NCI-H446 treated with DMSO at 0.1 percent for 48 hours (cell line): Measurements from ENCODE around the gene RYR2.
"Not testable (repeated sequence)": the region's sequence is repeated elsewhere in the genome, so short reads cannot be mapped to it uniquely, and the experiment has no call there.

Source experiments
- DNase-seq: peaks from one replicate; lab custom pipeline; 2025; lab: John Stamatoyannopoulos, UW

Gene RYR2

DNA sequence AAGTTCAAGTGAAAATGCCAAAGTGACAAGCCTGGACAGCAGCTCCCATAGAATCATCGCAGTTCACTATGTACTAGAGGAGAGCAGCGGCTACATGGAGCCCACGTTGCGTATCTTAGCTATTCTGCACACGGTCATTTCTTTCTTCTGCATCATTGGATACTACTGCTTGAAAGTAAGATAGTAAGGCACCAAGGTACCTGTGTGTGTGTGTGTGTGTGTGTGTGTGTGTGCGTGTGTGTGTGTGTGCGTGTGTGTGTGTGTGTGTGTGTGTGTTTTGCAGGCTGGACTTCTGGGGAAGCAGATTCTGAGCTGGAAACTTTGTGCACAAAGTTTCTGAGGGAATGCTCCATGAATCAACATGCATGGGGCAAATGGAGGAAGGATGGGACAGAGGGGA is 750.2 kb downstream of the RYR2 start:
- no peak for DNase-seq

DNA sequence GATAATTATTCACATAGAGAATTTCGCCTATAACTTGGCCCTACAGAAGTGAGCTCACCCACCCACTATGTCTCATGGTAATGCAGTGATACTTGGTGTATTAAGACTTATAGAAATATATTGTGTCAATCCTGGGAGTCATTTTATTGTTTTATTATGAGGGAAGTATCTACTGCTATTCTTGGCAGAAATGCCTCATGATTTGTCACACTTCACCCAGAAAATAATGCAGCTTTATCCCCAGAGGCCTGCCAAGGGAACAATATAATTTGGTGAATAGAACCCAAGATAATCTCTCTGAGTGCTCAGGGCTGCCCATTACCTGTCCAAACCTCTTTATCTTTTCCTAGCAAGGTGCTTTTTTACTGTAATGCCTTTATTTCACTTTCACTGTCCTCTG is 750.7 kb downstream of the RYR2 start:
- no peak for DNase-seq

DNA sequence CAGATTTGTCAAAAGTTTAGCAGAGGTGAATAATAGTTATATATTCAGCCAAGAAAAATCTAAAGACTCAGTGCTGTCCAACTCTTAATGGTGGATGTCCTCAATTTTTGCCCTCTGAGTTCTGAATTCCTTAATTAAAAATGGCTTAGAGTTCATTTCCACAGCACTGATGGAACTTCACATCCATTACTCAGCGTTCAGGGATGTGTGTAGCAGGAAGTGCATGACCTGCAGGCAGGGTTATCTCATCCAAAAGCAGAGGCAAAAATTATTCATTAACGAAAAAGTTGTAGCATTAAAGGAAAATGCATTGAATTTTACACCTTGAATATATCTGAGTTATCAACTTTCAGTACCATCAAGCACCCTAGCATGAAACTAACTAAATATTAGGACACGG is 752.1 kb downstream of the RYR2 start:
- no peak for DNase-seq

DNA sequence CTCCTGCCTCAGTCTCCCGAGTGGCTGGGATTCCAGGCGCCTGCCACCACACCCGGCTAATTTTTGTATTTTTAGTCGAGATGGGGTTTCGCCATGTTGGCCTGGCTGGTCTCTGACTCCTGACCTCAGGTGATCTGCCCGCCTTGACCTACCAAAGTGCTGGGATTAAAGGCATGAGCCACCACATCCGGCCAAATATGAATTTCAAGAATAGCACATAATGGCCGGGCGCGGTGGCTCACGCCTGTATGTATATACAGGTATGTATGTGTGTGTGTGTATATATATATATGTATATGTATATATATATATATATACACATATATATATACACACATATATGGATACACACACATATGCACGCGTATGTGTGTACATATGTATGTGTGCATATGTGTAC is 753.6 kb downstream of the RYR2 start:
- DNase-seq = no peak

DNA sequence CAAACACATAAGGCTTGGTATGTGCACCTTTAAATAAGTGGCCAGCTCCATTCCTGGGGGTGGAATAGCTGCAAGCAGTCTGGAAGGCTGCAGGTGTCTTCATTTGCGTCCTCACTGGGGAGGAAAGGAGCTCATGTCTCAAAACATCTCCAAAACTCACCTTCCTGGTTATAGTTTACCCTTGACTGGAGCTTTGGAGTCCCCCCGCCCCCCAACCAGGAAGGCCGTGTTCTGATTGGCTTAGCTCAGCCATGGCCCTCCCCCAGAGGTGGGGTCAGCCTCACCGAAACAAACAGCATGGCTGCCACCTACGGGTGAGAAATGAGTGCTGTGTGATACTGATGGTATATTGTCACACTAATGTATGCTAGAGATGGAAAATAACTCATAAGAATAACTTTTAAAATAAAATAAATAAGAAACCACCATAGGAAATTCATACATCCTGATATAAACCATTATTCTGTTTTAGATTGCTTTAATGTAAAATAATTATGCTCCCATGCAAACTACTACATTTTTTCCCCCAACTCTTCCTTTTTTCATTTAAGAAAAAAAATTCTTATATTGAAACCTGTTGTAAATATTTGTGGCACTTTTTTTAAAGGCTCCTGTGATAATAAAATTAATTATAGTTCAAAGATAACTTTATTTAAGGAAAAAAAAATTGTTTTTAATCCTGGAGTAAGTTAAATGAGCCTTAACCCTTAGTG is 757.9 kb downstream of the RYR2 start:
- peak; percentile 21 for DNase-seq

DNA sequence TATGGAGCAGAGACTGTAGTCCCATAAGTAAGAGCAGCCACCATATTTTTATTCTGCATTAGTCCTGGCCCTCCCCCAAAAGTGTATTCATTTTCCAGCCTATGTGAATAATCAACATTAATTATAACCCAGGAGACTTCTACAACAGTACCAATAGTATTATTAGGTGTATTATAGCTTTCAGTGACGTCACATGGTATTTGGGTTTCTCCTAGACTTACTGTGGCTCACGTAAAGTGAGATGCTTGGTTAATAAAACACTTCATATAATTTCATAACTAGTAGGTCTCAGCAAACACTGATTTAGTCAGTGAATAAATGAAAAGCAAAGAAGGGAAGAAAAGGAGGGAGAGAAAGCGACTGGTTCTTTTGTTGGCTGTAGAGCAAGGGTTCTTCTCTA is 762.5 kb downstream of the RYR2 start:
- no peak for DNase-seq

DNA sequence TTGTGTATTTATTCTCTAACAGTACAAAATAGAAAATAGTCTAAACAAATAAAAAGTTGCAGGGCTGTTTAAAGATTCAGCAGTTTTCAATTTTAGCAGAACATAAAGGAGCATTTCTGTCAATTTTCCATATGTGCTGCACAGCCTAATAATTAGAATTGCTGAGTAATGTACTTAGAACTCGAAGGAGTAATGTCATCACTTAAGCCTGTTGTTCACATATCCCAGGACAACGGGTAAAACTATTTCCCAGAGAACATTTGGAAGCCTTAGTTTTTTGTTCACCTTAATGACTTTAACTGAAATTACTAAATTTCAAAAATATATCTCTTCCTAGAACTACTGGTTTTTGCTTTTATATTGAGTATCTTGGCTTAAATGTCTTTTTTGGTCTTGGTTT is 767.1 kb downstream of the RYR2 start:
- DNase-seq = no peak

DNA sequence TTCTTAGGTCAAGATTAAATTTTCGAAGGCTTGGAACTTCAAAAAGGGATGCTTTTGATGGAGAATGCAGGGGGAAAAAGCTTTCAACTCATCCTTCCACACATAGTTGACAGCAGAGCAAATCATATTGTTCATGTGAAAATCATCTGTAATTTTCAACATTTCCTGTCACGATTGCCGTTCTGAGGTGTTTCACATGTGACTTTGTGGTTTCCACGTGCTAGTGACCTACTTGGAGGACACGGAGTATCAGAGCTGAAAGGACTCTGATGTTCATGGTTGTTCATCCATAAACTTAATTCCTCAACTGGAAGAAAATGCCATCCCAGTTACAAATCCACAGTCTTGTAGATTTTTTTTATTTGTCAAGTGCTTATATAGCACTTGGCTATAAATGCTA is 769.6 kb downstream of the RYR2 start:
- DNase-seq = no peak

DNA sequence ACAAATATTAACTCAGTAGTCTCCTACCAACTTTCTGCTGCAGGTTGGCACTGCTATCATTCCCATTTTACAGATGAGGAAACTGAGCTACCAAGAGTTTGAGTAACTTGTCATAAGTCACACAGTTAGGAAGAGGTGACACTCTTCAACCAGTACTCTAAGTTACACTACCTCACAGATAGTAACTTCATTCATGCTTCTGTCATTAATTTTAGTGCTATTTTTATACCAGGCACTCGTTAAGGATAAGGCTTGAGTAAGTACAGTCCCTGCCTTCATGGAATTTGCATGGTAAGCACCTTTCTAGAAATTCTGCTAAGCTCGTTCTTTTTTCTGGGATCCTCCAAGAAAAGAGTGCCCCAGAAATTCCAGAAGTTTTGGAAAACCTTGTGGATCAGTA is 770.1 kb downstream of the RYR2 start:
- no peak for DNase-seq

DNA sequence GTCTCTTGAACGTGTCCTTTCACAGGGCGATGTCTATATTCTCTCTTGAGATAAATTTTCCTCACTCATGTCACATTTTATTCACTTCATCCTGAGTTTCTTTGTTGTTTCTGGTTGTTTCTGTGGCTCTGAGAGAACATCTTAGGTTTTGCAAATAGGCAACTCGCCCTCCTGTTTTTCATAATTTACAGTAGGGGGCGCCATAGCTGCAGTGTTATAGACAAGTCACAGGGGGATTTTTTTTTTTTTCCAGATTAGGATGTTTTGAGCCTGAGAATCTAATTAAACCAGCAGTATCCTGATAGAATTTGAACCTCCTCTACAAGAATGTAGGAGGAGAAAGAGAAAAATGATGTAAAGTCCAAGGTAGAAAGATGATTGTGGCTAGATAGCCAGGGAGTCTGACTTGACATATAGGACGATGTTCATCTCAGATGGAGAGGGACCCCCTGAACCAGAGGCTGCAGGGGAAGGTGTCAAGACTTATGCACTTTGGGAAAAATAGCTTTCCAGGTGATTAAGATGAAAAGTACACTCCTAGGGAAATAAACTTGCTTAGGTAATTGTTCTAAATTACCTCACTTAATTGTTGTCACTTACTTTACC is 772.4 kb downstream of the RYR2 start:
- peak; percentile 19 for DNase-seq

DNA sequence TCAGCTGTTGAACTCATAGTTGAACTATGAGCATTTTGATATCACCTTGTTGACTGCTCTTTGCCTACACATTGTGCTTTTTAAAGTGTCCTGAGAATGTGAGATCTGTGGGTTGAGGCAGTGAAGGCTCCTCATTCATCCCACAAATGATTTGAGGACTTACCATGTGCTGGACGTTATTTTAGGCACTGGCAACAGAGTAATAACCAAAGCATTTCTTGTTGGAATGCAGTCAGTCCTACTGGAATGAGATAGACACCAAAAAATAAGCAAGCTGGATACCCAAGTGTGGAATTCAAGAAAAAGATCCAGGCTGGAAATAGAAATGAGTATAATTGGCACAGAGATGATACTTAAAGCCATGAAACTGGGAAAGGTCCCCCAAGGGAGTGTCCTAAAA is 775.3 kb downstream of the RYR2 start:
- no peak for DNase-seq

DNA sequence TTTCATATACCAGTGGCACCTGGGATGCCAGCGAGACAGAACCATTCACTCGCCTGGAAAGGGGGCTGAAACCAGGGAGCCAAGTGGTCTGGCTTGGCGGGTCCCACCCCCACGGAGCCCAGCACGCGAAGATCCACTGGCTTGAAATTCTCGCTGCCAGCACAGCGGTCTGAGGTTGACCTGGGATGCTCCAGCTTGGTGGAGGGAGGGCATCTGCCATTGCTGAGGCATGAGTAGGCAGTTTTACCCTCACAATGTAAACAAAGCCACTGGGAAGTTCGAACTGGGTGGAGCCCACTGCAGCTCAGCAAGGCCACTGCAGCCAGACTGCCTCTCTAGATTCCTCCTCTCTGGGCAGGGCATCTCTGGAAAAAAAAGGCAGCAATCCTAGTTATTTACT is 778.6 kb downstream of the RYR2 start:
- DNase-seq = not testable (repeated sequence)

DNA sequence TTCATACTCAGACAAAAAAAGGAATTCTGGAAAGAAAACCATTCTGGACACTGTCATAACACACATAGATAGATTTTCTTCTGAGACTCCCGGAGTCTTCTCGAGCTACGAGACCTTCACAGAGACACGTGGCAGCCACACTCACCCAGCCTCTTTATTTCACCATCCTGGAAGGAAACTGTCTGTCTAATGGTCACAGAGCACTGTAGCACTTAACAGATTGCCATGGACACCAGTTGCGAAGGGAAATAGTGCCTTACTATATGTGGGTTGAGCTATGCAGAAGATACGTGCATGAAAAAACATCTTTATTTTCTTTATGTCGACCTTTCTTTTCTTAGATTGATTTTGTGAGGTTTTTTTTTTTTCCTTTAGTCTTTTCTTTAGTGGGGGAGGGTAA is 790.9 kb downstream of the RYR2 start:
- no peak for DNase-seq

DNA sequence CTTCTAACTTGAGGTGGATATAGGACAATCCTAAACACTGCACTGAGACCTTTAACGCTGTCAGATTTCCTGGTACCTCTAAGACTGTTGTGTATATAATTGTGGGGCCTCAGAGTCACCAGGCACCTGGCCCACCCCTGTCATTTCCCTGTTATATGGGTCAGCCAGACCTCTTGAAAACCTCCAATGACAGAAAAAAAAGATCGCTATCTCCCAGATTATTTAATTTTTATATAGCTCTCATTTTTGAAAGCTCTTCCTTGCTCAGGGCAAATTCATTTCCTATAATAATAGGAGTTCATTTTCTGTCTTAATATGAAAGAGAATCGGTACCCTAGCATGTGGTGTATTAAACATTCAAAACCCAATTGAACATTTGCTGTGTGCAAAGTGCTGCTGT is 792.1 kb downstream of the RYR2 start:
- no peak for DNase-seq

DNA sequence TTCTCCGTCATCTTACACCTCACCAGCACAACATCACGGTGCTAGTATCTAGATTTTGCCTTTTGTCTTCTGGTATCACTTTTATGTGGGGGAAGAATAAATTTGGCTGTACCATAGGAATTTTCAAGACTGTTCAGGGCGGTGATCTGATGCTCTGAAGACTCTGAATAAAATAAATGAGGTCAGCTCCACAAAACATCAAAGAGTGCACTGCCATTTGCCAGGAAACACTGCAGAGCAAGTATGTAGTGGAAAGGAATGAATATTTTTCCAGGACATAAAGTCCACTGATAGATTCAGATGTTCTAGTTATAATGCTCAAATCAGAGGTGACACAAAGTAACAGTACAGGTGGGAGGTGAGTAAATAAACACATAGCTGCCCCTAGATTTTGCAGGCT is 792.5 kb downstream of the RYR2 start:
- no peak for DNase-seq

DNA sequence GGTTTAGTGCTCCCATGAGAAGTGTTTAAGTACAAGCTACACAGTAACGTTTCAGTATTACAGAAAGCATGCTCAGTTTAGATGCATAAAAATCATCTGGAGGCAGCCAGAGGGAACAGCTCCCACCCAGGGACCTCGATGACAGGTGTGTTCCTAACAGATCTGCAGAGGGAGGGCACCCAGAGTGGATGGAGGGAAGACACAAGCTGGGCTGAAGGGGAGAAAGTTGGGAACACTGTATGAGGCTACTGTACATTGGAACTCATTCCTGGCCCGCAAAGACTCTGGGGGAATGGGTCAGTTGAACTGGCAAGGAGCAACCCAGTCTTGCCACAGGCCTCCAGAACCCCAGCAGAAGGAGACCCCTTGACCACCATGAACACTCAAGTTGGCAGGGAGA is 796.3 kb downstream of the RYR2 start:
- no peak for DNase-seq

DNA sequence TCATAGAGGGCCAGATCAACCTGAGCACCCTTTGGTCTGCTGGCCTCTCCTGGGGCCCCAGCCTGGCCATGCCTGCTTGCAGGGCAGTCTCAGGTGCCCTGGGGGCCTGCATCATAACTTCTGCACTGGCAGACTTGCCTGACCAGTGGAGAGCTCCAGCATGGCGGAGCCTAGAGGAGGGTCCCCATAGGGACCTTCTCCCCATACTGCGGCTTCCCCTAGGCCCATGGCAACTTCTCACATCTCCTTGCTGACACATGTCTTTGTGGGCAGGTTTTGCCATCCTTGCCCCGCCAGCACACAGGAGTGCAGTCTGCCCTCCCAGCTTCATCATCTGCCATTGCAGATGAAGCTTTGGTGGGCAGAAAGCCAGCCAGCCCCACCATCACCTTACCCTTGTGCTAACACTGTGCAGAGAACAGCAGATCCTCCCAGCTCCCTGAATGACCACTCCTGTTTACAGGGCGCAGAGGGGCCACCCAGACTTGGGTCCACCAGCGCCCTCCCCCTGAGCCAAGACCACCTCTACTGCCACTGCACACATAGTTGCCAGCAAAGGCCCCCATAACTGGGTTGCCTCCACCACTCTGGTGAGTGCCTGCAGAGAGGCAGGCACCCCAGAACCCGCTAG is 797.0 kb downstream of the RYR2 start:
- no peak for DNase-seq

DNA sequence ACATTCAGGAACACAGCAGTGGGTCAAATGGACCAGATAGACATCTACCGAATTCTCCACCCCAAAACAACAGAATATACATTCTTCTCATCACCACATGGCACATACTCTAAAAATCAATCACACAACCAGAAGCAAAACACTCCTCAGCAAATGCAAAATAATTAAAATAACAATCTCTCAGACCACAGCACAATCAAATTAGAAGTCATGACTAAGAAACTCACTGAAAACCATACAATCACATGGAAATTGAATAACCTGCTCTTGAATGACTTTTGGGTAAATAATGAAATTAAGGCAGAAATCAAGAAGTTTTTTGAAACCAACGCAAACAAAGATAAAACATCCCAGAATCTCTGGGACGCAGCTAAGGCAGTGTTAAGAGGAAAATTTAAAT is 799.5 kb downstream of the RYR2 start:
- DNase-seq = no peak

DNA sequence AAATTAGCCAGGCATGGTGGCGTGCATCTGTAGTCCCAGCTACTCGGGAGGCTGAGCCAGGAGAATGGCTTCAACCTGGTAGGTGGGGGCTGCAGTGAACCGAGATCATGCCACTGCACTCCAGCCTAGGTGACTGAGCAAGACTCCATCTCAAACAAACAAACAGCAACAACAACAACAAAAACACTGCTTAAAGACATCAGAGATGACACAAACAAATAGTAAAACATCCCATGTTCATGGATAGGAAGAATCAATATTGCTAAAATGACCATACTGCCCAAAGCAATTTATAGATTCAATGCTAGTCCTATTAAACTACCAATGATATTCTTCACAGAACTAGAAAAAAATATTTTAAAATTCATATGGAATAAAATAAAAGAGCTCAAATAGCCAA is 801.5 kb downstream of the RYR2 start:
- not testable (repeated sequence) for DNase-seq

DNA sequence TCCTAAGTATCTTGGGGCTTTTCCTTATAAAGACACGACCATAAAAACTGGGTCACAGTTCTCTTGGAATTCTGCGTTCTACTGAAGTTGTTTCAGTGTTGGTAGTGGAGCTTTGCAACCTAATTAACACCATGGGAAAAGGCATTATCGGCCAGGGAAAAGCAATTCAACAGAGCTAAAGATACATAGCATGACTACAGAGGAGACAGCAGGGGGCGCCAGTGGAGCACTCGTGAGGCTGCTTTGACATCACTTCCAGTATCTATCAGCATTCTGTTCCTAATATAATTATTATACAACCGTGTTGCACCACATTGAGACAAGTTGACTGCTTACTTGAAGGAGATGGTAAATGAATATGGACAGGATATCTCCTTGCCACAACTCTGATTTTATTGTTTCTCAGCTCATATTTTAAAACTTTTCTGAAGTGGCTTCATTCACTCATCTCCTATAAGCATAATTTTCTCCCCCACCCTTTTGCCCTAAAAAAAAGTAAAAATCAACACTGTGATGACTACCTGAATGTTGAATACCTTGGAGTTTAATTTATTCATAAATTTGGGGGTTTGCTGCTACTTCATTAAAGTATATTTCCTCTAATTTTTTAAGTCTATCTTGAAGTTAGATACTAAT is 809.3 kb downstream of the RYR2 start:
- DNase-seq = peak; percentile 51

DNA sequence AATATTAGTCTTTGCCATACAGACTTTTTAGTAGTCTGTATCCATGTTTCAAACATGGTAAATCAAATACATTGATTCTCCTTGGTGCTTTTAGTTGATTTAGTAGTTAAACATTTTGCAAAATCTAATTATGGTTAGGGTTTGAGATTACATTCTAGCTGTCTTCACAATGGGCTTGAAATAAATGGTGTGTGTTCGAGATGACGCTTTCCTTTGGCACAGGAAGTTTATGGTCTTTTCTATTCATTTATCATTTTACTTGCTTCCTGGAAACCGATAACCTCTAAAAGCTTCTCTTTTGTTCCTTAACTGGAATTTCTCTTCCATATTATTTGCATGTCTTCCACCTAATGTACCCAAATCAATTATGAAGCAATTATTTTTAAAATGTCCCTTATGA is 810.4 kb downstream of the RYR2 start:
- no peak for DNase-seq

DNA sequence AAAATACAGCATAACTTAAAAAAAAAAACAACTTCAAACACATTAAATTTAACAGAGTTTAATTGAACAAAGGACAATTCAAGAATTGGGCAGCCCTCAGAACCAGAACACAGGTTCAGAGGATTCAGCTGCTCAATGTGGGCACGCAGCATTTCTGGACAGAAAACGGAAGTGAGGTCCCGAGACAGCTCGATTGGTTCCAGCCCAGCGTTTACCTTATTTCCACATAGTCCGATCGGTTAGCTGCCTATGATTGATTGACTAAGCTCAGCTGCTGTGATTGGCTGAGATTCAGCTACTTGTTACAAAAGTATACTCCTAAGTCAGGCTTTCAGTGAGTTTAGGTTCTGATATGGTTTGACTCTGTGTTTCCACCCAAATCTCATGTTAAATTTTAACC is 815.5 kb downstream of the RYR2 start:
- no peak for DNase-seq

DNA sequence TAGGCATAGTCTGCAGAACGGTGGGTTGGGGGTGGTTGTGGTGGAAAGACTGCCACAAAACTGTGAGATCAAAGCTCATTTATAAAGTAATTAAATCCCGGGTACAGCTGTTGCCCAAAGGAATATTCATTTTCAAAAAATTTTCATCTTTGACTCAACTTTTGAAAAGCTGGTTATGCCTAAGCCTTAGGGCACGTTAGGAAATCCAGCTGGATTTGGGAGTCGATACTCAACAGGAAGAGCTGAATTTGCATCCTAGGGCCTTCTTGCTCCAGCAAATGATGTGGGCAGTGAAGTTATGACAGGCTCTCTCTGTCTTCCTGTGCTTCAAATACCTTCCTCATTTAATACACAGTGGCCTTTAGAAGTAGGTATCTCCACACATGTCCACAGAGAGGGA is 817.0 kb downstream of the RYR2 start:
- DNase-seq = no peak
